Stimulated activated naive CD4-positive, alpha-beta T cell treated with Interleukin-2 at 50 U/mL for 16 hours (primary cell): ENCODE results near the gene TOMM22.
"Not testable (repeated sequence)": the region's sequence is repeated elsewhere in the genome, so short reads cannot be mapped to it uniquely, and the experiment has no call there.

Experiments
- DNase-seq: peaks from one replicate; lab custom pipeline; 2025; lab: John Stamatoyannopoulos, UW

TOMM22 gene

DNA sequence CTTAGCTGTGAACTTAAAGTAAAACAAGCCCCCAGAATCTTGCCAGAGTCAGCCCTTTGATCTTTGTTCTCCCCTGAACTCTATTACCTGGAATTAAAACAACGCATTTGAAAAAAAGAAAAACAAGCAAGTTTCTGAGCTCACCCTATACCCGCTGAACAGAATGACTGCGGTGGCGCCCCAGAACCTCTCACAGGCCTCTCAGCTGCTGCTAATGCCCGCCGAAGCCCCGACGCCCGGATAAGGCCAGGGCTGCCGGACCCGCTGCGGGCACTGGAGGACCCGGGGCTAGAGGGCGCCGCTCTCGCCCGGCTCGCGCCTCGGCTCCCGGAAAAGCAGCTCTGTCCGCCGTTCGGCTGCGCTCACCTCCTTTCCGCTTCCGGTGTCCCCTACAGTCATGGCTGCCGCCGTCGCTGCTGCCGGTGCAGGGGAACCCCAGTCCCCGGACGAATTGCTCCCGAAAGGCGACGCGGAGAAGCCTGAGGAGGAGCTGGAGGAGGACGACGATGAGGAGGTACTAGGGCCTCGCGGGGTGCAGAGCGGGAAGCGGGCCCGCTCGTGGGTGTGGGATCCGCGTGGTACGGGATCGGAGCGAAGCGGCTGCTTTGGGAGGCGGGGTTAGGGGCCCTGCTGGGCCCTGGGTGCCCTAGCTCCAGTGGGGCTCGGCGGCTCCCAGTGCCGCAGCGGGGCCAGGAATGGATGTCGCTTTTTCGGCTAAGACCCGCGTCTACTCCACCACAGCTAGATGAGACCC is at the start of gene TOMM22:
TOMM22 (plus strand) TSS at position 376 of the 754 bp plus-strand sequence; CDS start at position 398, 22 bp downstream.
- peak; percentile 87 for DNase-seq

DNA sequence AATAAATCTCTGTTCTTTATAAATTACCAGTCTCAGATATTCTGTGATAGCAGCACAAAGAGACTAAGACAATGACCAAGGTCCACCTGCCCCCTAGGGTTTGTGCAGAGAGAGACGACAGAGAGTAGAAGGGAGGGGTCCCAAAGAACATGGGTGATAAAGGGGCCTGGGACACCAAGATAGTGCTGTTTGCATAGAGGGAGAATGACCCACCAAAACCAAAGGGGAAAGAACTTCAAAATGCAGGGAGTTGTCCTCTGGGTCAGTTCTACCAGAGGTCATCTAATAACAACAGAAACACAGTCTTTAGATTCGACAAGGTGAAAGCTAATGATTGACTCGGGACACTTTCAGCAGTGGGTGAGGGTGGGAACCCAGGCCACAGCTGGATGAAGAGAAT is 49.2 kb upstream of the TOMM22 start:
- DNase-seq, result no peak

GRCh38 chr22:38638216-38638615 is 43.5 kb upstream of the TOMM22 start:
- no peak for DNase-seq

DNA sequence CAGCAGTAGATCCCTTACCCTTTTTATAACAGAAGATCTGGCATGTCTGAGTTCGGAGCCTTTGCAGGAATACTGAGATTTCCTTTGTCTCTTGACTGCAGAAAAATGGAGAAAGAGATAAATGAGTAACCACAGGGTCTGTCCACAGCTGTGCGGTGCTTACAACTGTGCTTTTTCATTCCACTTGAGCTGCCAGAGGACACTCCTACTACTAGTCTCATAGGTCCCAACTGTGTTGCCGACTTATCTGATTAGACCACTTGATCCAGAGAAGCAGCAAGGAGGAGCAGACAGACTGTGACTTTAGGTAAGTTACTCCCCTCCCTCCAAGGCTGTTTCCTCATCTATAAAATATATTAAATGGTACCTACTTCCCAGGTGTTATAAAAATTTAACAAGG is 43.0 kb upstream of the TOMM22 start:
- DNase-seq, result no peak

GRCh38 chr22:38641476-38642040 is 40.2 kb upstream of the TOMM22 start:
- no peak for DNase-seq

- DNase-seq, result not testable (repeated sequence)
Observed at GRCh38 chr22:38644245-38644644, 37.5 kb upstream of the TOMM22 start.

DNA sequence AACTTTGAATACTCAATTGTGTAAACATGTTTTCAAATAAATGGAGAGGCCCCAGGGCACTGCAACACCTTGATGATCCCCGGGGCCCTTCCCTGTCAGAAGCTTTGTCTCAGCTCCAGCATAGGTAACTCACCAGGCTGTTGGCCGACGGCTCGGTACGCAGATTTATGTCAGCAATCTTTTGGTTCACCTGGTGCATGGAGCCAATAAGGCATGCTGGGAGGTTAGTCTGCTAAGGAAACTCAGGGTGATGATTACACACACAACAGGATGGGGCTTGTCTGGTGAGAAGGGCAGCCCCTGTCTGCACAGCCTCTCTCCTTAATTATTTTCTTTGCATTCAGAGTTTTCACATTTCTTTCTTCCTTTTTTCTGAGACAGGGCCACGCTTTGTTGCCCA is 36.3 kb upstream of the TOMM22 start:
- no peak for DNase-seq

DNA sequence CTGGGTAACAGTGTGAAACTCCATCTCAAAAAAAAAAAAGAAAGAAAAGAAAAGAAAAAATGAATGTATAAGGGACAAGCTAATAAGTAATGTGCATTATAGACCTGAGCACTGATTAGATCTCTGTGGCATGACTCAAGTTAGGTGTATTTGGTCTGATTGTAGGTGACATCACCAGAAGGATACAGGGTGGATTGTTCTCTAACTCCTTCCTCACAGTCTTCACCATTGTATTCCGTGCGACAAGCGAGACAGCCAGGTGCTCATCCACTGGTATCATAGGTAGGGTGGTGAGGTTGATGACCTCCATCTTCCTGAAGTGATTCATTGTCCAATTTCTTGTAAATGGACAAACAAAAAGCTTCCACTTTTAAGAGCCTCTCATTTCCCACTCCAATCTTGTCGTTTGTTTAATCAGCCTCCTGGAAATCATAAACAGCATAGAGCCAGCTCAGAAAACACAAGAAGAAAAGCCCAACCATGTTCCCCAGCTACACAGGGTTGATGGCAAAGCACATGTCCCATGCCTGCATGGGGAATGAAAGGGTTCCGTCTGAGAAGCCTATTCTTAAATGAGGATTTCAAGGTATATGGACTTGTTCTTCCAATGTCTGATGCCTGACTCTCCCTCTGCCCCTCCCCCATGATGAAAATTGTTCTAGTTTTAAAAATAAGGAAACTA is 31.8 kb upstream of the TOMM22 start:
- DNase-seq, result no peak

- DNase-seq, result no peak
Observed at GRCh38 chr22:38652859-38653258, 28.9 kb upstream of the TOMM22 start.

- no peak for DNase-seq
Observed at GRCh38 chr22:38653741-38654140, 28.0 kb upstream of the TOMM22 start.

DNA sequence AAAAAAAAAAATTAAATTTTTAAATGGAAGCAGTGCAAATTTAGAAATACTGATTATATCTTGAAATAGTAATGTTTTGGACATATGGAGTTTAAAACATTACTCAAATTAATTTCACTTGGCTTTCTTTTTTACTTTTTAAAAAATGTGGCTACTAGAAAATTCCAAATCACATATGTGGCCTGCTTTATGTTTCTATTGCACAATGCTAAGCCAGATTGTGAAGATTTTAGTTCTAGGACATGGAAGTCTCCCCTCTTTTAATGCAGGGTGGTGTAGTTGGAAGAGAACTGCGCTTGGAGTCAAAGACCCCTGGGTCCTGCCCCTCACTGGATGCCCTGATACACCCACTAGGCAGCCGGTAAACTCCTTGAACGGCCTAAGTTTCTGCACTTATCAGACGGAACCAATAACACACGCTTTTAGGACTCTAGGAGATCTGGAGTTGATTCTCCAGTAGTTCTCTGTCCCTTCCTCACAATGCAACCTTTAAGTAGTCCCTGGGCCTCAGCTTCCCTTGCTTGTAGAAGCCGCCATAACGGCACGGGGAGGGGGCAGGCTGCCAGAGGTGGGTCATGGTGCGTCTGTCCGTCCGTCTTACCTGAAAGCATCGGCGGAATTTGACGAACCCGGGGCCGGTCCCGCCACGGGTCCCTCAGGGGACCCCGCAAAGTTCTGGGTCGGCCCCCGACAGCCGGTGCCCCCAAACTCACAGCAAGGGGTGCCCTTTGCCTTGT is 26.1 kb upstream of the TOMM22 start:
- no peak for DNase-seq

DNA sequence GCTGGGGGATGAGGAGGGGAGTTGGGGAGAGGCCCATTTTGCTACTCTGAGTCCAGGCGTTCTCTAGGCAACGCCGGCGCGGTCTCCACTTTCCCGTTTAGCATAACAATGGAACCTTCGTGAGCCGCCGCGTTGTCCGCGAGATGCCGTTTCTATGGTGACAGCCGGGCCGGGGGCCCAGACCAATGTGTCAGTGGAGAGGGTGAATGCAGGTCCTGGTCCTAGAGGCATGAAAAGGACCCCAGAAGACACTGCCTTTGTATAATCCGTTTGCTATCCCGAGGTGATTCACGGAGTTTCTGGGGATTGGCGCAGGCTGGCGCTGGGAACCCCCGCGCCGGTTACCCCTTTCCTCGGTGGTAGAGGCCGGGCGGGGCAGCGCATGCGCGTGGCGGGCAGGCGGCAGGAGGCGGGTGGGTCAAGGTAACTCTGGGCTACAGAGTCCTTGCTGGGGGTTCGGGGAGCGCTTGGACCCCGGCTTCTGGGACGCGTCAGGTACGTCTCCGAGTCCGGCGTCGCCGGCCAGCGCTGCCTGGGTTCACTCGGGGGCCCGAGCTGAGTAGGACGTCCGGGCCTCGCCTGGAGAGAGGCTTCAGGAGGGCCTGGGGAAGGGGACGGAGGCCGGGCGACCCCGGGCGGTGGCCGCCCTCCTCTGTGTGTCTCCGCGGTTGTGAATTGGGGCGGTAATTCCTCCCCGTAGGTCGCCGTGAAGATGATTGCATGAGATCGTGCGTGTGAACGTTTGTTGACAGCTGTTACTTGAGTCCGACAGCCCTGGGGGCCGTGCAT is 25.3 kb upstream of the TOMM22 start, which contains the start of the genes CBY1 and FAM227A:
CBY1 (plus strand) TSS at position 383 of the 789 bp plus-strand sequence. CDS start 11,417 bp downstream, outside the sequence.
FAM227A (minus strand) TSS at position 137 of the 789 bp plus-strand sequence. CDS start 6,224 bp downstream, outside the sequence.
- peak; percentile 85 for DNase-seq

- DNase-seq, result peak; percentile 15
Observed at GRCh38 chr22:38657045-38657909, 24.5 kb upstream of the TOMM22 start.

GRCh38 chr22:38674888-38675287 is 6.9 kb upstream of the TOMM22 start:
- no peak for DNase-seq

- no peak for DNase-seq
Observed at GRCh38 chr22:38675833-38676232, 5.9 kb upstream of the TOMM22 start.

DNA sequence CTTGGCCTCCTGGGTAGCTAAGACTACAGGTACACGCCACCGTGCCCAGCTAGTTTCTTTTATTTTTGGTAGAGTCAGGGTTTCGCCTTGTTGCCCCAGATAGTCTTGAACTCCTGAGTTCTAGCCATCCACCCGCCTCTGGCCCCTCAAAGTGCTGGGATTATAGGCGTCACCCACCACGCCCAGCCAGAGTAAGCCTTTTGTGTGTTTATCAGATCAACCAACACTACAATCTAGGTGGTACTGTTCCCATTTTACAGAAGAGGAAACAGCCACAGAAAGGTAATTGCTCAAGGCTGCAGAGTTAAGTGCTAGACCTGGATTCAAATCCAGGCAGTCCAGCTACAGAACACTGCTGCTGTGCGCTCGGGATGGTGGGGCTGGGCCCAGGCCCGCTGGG is 3.1 kb downstream of the TOMM22 start:
- no peak for DNase-seq

GRCh38 chr22:38685761-38686160 is 4.0 kb downstream of the TOMM22 start:
- no peak for DNase-seq

DNA sequence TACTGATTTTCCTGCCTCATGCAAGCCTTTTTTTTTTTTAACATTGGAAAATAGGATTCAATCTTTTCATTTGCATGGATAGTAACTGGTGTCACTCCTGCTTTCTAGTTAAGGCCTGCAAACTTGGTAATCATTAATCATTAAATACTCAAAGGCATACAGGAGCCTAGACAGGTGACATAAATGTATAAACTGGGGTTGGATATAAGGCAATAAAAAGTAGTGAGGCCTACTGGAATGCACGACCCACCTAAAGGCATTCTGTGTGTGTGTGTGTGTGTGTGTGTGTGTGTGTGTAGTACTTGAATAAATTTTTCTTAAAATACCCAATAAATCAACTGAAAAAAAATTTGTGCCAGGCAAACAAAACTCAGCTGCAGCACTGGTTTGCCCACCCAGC is 7.9 kb downstream of the TOMM22 start:
- no peak for DNase-seq

- DNase-seq, result no peak
Observed at GRCh38 chr22:38694049-38694448, 12.3 kb downstream of the TOMM22 start.

- DNase-seq, result no peak
Observed at GRCh38 chr22:38694940-38695339, 13.2 kb downstream of the TOMM22 start.
